DOHH2 (cell line): ENCODE results near the gene FAM107A.

Experiments
- H3F3A ChIP-seq: fragments of 200-600 bp; sonication (generic), shearing (Covaris generic); 2 replicates; pipeline ENCODE4 v1.6.0; 2016; ENCODE audit warnings: antibody characterized with exemption, mild to moderate bottlenecking; ENCODE audit not compliant: control insufficient read depth, insufficient read depth
- H3K27ac ChIP-seq: fragments of 200-600 bp; sonication (generic); 2 replicates; pipeline ENCODE4 v1.5.1; 2014; ENCODE audit warnings: low read depth, mild to moderate bottlenecking, low read length, moderate library complexity
- H3K27me3 ChIP-seq: fragments of 200-600 bp; sonication (generic); 2 replicates; pipeline ENCODE4 v1.6.1; 2014; ENCODE audit warnings: mild to moderate bottlenecking, low read length, mixed read lengths; ENCODE audit not compliant: control insufficient read depth
- H3K36me3 ChIP-seq: fragments of 200-600 bp; sonication (generic); 2 replicates; pipeline ENCODE4 v1.6.1; 2014; ENCODE audit warnings: mild to moderate bottlenecking, low read length, moderate library complexity, mixed read lengths; ENCODE audit not compliant: control insufficient read depth
- H3K4me1 ChIP-seq: fragments of 200-600 bp; sonication (generic); 2 replicates; pipeline ENCODE4 v1.6.1; 2014; ENCODE audit warnings: mild to moderate bottlenecking, low read length, mixed read lengths; ENCODE audit not compliant: control insufficient read depth
- H3K4me2 ChIP-seq: fragments of 200-600 bp; sonication (generic); 2 replicates; pipeline ENCODE4 v1.6.0; 2014; ENCODE audit warnings: mild to moderate bottlenecking, low read length, moderate library complexity
- H3K4me3 ChIP-seq: fragments of 200-600 bp; sonication (generic); 2 replicates; pipeline ENCODE4 v1.5.1; 2014; ENCODE audit warnings: mild to moderate bottlenecking, low read length, mixed read lengths
- H3K79me2 ChIP-seq: fragments of 200-600 bp; sonication (generic); 2 replicates; pipeline ENCODE4 v1.6.1; 2014; ENCODE audit warnings: mild to moderate bottlenecking, low read length, mixed read lengths; ENCODE audit not compliant: control insufficient read depth
- H3K9me2 ChIP-seq: fragments of 200-600 bp; sonication (generic); replicated peaks from 2 replicates; pipeline ENCODE4 v1.6.1; 2014; ENCODE audit warnings: mild to moderate bottlenecking, low read length, mixed read lengths; ENCODE audit not compliant: control insufficient read depth
- H3K9me3 ChIP-seq: fragments of 200-600 bp; sonication (generic); 2 replicates; pipeline ENCODE4 v1.6.1; 2014; ENCODE audit warnings: antibody characterized with exemption, low read length, mixed read lengths; ENCODE audit not compliant: control insufficient read depth, insufficient read depth
- H4K20me1 ChIP-seq: fragments of 200-600 bp; sonication (generic); 2 replicates; pipeline ENCODE4 v1.6.0; 2014; ENCODE audit warnings: low read depth, mild to moderate bottlenecking, antibody characterized with exemption, low read length, moderate library complexity; ENCODE audit not compliant: control insufficient read depth, insufficient read depth
- CTCF ChIP-seq: fragments of 200-600 bp; sonication (generic); IDR thresholded peaks from one replicate; pipeline ENCODE4 v1.5.1; 2014; ENCODE audit warnings: antibody characterized with exemption, mild to moderate bottlenecking, low read depth, low read length; ENCODE audit not compliant: poor library complexity, severe bottlenecking
- EZH2phosphoT487 ChIP-seq: fragments of 200-600 bp; sonication (generic); IDR thresholded peaks from 2 replicates; pipeline ENCODE4 v1.6.1; 2017; ENCODE audit warnings: borderline replicate concordance, mild to moderate bottlenecking, antibody characterized with exemption, low read length, moderate library complexity, mixed read lengths

The FAM107A gene

GRCh38 chr3:58564456-58565160 lies 12.6 kb downstream of the FAM107A start:
- no peaks in the 10 kb centered on the region for H4K20me1 ChIP-seq
- H3K9me2 ChIP-seq: no peaks in the 10 kb centered on the region
- no peak overlapping the region for H3K27ac ChIP-seq
- TF ChIP-seq EZH2phosphoT487 (no peak), CTCF (no peak)
- no peak overlapping the region for H3K4me3 ChIP-seq
- H3K4me1 ChIP-seq: peaks cover 6% of the 10 kb centered on the region
- H3K36me3 ChIP-seq: no peaks in the 10 kb centered on the region
- H3K9me3 ChIP-seq: no peaks in the 10 kb centered on the region
- no peaks in the 10 kb centered on the region for H3F3A ChIP-seq
- H3K27me3 ChIP-seq: no peaks in the 10 kb centered on the region
- H3K79me2 ChIP-seq: no peaks in the 10 kb centered on the region
- no peak overlapping the region for H3K4me2 ChIP-seq

- TF ChIP-seq EZH2phosphoT487 (no peak), CTCF (no peak)
- Histone ChIP-seq H3K4me2 (no peak overlapping the region), H4K20me1 (no peaks in the 10 kb centered on the region), H3K9me3 (no peaks in the 10 kb centered on the region), H3F3A (no peaks in the 10 kb centered on the region), H3K27me3 (no peaks in the 10 kb centered on the region), H3K9me2 (no peaks in the 10 kb centered on the region), H3K4me1 (peaks cover 4% of the 10 kb centered on the region), H3K79me2 (no peaks in the 10 kb centered on the region), H3K4me3 (no peak overlapping the region), H3K36me3 (no peaks in the 10 kb centered on the region), H3K27ac (no peak overlapping the region)
Measured at GRCh38 chr3:58564054-58564453, 13.1 kb downstream of the FAM107A start.

GRCh38 chr3:58563386-58564035 lies 13.7 kb downstream of the FAM107A start:
- no peaks in the 10 kb centered on the region for H3K9me2 ChIP-seq
- no peaks in the 10 kb centered on the region for H3K27me3 ChIP-seq
- no peaks in the 10 kb centered on the region for H4K20me1 ChIP-seq
- H3K27ac ChIP-seq: no peak overlapping the region
- H3K36me3 ChIP-seq: no peaks in the 10 kb centered on the region
- H3K4me3 ChIP-seq: no peak overlapping the region
- no peak for TF ChIP-seq EZH2phosphoT487
- no peak for TF ChIP-seq CTCF
- H3K4me1 ChIP-seq: no peaks in the 10 kb centered on the region
- no peak overlapping the region for H3K4me2 ChIP-seq
- no peaks in the 10 kb centered on the region for H3K9me3 ChIP-seq
- H3K79me2 ChIP-seq: no peaks in the 10 kb centered on the region
- H3F3A ChIP-seq: no peaks in the 10 kb centered on the region
